AG04449 (cell line): ENCODE measurements around the gene SMARCD3.
A peak's percentile ranks its signal among the peaks of the same experiment; 100 is the strongest.

Experiments
- CTCF ChIA-PET: fragments of 350-600 bp; formaldehyde crosslinking; extraction: SDS; loops from one replicate; lab custom pipeline; 2021; ENCODE audit warnings: antibody characterized with exemption; lab: Yijun Ruan, JAX
- POLR2A ChIA-PET: fragments of 400-600, 350-600 bp; formaldehyde crosslinking; extraction: SDS; loops from one replicate; lab custom pipeline; 2020; ENCODE audit warnings: antibody characterized with exemption, inconsistent platforms; lab: Yijun Ruan, JAX
- DNase-seq: peaks from one replicate; pipeline ENCODE4 v3.0.0-alpha.2; 2010; ENCODE audit warnings: low read depth, low spot score
- H3K4me3 ChIP-seq: 2 replicates; pipeline ENCODE4 v1.5.1; 2011; ENCODE audit warnings: low read depth, mild to moderate bottlenecking, control low read depth, low read length
- CTCF ChIP-seq: IDR thresholded peaks from one replicate; pipeline ENCODE4 v1.5.1; 2011; ENCODE audit warnings: mild to moderate bottlenecking, moderate library complexity, low read length, control low read depth, inconsistent platforms; ENCODE audit not compliant: insufficient read depth; ENCODE audit errors: missing control alignments

The SMARCD3 gene

GRCh38 chr7:151251689-151252560 lies 3.4 kb upstream of the SMARCD3 start:
- POLR2A ChIA-PET, result interaction anchor here (0.6 to 2.6 kb wide), 5 partner anchors 9 to 53 kb away, joined by 4 to 9 read pairs (median 6); partner anchors contain the start of genes ABCF2 and CHPF2
- TF ChIP-seq CTCF, result no peak
- no peak for DNase-seq
- CTCF ChIA-PET, result interaction anchor here (0.9 to 2.8 kb wide), 11 partner anchors 9 to 143 kb away, joined by 3 to 26 read pairs (median 4); no protein-coding TSS in a partner anchor
- H3K4me3 ChIP-seq, result peak overlapping the region; percentile 69

GRCh38 chr7:151251328-151251688 lies 2.8 kb upstream of the SMARCD3 start:
- POLR2A ChIA-PET, result interaction anchor here (0.6 to 2.6 kb wide), 4 partner anchors 9 to 53 kb away, joined by 4 to 9 read pairs (median 7); partner anchors contain the start of genes ABCF2 and CHPF2
- no peak for DNase-seq

GRCh38 chr7:151250181-151251132 lies 2.0 kb upstream of the SMARCD3 start:
- no peak for TF ChIP-seq CTCF
- POLR2A ChIA-PET, result interaction anchor here (0.6 to 2.6 kb wide), 3 partner anchors 18 to 23 kb away, joined by 3 to 9 read pairs (median 8); partner anchors contain the start of genes ABCF2 and CHPF2
- CTCF ChIA-PET, result interaction anchor here (1.0 to 2.8 kb wide), 7 partner anchors 7 to 67 kb away, joined by 3 to 26 read pairs (median 3); no protein-coding TSS in a partner anchor
- H3K4me3 ChIP-seq, result peak overlapping the region; percentile 1; the same call in 1 of the 2 replicates
- DNase-seq, result no peak

More at GRCh38 chr7:151251328-151251688, 2.8 kb upstream of the SMARCD3 start:
- CTCF ChIA-PET, result interaction anchor here (1.0 to 2.8 kb wide), 8 partner anchors 8 to 127 kb away, joined by 3 to 26 read pairs (median 6); no protein-coding TSS in a partner anchor
- TF ChIP-seq CTCF, result no peak
- peak overlapping the region; percentile 69 for H3K4me3 ChIP-seq

- no peak for TF ChIP-seq CTCF
- ChIA-PET POLR2A (interaction anchor here (0.6 kb wide), 1 partner anchor 23 kb away, joined by 3 read pairs; no protein-coding TSS in a partner anchor), CTCF (interaction anchor here (1.1 kb wide), 1 partner anchor 33 kb away, joined by 3 read pairs; no protein-coding TSS in a partner anchor)
- H3K4me3 ChIP-seq, result peak overlapping the region; percentile 75
- DNase-seq, result no peak
These were observed 1.2 kb upstream of the SMARCD3 start for GRCh38 chr7:151249732-151250072.

- ChIA-PET CTCF (interaction anchor here (1.1 kb wide), 1 partner anchor 33 kb away, joined by 3 read pairs; no protein-coding TSS in a partner anchor), POLR2A (interaction anchor here (0.8 kb wide), 1 partner anchor 17 kb away, joined by 3 read pairs; the partner anchor contains the start of gene CHPF2)
- H3K4me3 ChIP-seq, result peak overlapping the region; percentile 75
- TF ChIP-seq CTCF, result no peak
- DNase-seq, result no peak
These were observed 689 bp upstream of the SMARCD3 start for GRCh38 chr7:151249034-151249731.
